Lower lobe of right lung (tissue), 2 donors: ENCODE results near the gene CUL1. TPM values are rescaled to one million over a fixed set of nuclear protein-coding genes. Genes with fewer than 3 reads are reported as not detected.

Source experiments
- ATAC-seq, 2 donors: fragments of 200-7000 bp; cut with Tn5 transposase; one replicate each; pipeline ENCODE4 v1.9.1; 2020 to 2022; ENCODE audit warnings: mild to moderate bottlenecking in 2 of 2, moderate library complexity in 2 of 2
- DNase-seq: peaks from one replicate; pipeline ENCODE4 v3.0.0-alpha.2; 2020
- H3K27ac ChIP-seq: fragments of 200-600 bp; one replicate; pipeline ENCODE4 v1.8.0; 2022
- H3K27me3 ChIP-seq: fragments of 200-600 bp; one replicate; pipeline ENCODE4 v1.8.0; 2022; ENCODE audit warnings: low read depth
- H3K36me3 ChIP-seq: fragments of 200-600 bp; one replicate; pipeline ENCODE4 v1.8.0; 2022; ENCODE audit warnings: mild to moderate bottlenecking
- H3K4me1 ChIP-seq: fragments of 200-600 bp; one replicate; pipeline ENCODE4 v1.8.0; 2022
- H3K4me3 ChIP-seq: fragments of 200-600 bp; one replicate; pipeline ENCODE4 v1.8.0; 2022; ENCODE audit warnings: mild to moderate bottlenecking
- H3K9me3 ChIP-seq: fragments of 200-600 bp; one replicate; pipeline ENCODE4 v1.8.0; 2022
- CTCF ChIP-seq: fragments of 200-600 bp; IDR thresholded peaks from one replicate; pipeline ENCODE4 v1.8.0; 2022; ENCODE audit warnings: antibody characterized with exemption, mild to moderate bottlenecking
- intact Hi-C: fragments of 100-400 bp; cut with DNase I; formaldehyde crosslinking; loops from one replicate; pipeline ENCODE4 v1.11.0; 2022
- total RNA-seq: library from RNA; stranded (reverse); fragmentation: NEBNext Ultra II Directional; extraction: Animal tissue kit (Norgen Biotek cat#: 25700); gene quantifications from one replicate; pipeline ENCODE4 v1.2.1, GENCODE V29; 2021
- donor health status: DM: no; HTN: yes; CAD: no; lungs with severe emphysema.

The CUL1 gene
- total RNA-seq, 1 donor from 2014 or later: 47.5 TPM

- intact Hi-C loops: no loop called here
- Histone ChIP-seq H3K27ac (no peak overlapping the region), H3K4me3 (no peak overlapping the region), H3K36me3 (no peaks in the 10 kb centered on the region), H3K27me3 (no peaks in the 10 kb centered on the region), H3K9me3 (no peaks in the 10 kb centered on the region), H3K4me1 (no peaks in the 10 kb centered on the region)
- DNase-seq: no peak
- no peak for ATAC-seq
- TF ChIP-seq CTCF: no peak
Measured at GRCh38 chr7:148825338-148825737, 126.6 kb downstream of the CUL1 start.

GRCh38 chr7:148828965-148829364 lies 130.3 kb downstream of the CUL1 start:
- Histone ChIP-seq H3K36me3 (no peaks in the 10 kb centered on the region), H3K4me1 (no peaks in the 10 kb centered on the region), H3K9me3 (no peaks in the 10 kb centered on the region), H3K27me3 (no peaks in the 10 kb centered on the region), H3K27ac (no peak overlapping the region), H3K4me3 (no peak overlapping the region)
- no peak for DNase-seq
- no peak for ATAC-seq
- TF ChIP-seq CTCF: no peak
- intact Hi-C loops: no loop called here

- no peak overlapping the region for H3K27ac ChIP-seq
- intact Hi-C loops: no loop called here
- DNase-seq (no peak), ATAC-seq (no peak)
- no peaks in the 10 kb centered on the region for H3K9me3 ChIP-seq
- no peak overlapping the region for H3K4me3 ChIP-seq
- H3K36me3 ChIP-seq: no peaks in the 10 kb centered on the region
- no peak for TF ChIP-seq CTCF
- H3K4me1 ChIP-seq: no peaks in the 10 kb centered on the region
- H3K27me3 ChIP-seq: no peaks in the 10 kb centered on the region
Measured at GRCh38 chr7:148830897-148831692, 132.4 kb downstream of the CUL1 start.

- H3K36me3 ChIP-seq: no peaks in the 10 kb centered on the region
- H3K4me3 ChIP-seq: no peak overlapping the region
- H3K27ac ChIP-seq: no peak overlapping the region
- H3K4me1 ChIP-seq: no peaks in the 10 kb centered on the region
- DNase-seq (no peak), ATAC-seq (no peak)
- no peaks in the 10 kb centered on the region for H3K27me3 ChIP-seq
- intact Hi-C loops: no loop called here
- no peak for TF ChIP-seq CTCF
- H3K9me3 ChIP-seq: no peaks in the 10 kb centered on the region
Measured at GRCh38 chr7:148831782-148832181, 133.1 kb downstream of the CUL1 start.

- Histone ChIP-seq H3K36me3 (no peaks in the 10 kb centered on the region), H3K27ac (no peak overlapping the region), H3K9me3 (no peaks in the 10 kb centered on the region), H3K27me3 (no peaks in the 10 kb centered on the region), H3K4me1 (peaks cover 3% of the 10 kb centered on the region), H3K4me3 (no peak overlapping the region)
- DNase-seq (no peak), ATAC-seq (no peak)
- no peak for TF ChIP-seq CTCF
- intact Hi-C loops: no loop called here
Measured at GRCh38 chr7:148834605-148835004, 135.9 kb downstream of the CUL1 start.
